Measurements from ENCODE around the gene CASD1.

DNA sequence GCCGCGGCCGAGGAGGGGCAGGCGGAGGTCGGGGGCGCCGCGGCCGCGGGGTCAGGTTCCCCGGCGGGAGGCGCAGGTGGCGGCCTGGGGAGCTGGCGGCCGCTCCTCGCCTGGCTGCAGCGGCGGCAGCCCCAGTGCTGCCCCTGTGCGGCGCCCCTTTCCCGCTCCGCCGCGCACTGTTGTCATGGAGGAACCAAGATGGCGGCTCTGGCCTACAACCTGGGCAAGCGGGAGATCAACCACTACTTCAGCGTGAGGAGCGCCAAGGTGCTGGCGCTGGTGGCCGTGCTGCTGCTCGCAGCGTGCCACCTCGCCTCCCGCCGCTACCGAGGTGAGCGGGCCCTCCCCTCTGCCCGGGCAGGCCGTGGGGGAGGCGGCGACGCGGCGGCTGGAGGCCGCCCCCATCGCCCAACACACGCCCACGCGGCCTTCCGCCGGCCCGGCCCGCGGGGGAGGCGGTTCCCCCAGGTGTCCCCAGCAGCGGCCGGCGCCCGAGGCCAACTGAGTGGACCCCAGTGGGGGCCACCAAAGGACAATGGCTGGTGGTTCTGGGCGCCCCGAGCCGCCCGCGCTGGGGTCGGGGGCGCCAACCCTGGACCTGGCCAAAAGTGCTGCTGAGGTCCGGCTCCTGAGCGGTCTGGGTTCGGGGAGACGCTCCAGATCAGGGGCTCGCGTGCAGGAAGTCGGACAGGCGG, 425 bp downstream of the CASD1 start:
- TF ChIP-seq, protein P1, sequence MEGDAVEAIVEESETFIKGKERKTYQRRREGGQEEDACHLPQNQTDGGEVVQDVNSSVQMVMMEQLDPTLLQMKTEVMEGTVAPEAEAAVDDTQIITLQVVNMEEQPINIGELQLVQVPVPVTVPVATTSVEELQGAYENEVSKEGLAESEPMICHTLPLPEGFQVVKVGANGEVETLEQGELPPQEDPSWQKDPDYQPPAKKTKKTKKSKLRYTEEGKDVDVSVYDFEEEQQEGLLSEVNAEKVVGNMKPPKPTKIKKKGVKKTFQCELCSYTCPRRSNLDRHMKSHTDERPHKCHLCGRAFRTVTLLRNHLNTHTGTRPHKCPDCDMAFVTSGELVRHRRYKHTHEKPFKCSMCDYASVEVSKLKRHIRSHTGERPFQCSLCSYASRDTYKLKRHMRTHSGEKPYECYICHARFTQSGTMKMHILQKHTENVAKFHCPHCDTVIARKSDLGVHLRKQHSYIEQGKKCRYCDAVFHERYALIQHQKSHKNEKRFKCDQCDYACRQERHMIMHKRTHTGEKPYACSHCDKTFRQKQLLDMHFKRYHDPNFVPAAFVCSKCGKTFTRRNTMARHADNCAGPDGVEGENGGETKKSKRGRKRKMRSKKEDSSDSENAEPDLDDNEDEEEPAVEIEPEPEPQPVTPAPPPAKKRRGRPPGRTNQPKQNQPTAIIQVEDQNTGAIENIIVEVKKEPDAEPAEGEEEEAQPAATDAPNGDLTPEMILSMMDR (IDR thresholded peaks at IDR 0.05 in 2 of 3, conservative IDR thresholded peaks at IDR 0.05 in 1 of 3; ENCODE audit: borderline replicate concordance in 1 of 3, insufficient read depth in 1 of 3, low read depth in 2 of 3, low read length in 2 of 3): no peak
- peak; percentile 51 for TF ChIP-seq POLR2AphosphoS5 (IDR thresholded peaks at IDR 0.05; ENCODE audit: low read depth, low read length)
- no peak for TF ChIP-seq EZH2phosphoT487 (IDR thresholded peaks at IDR 0.05; ENCODE audit: borderline replicate concordance)
- TF ChIP-seq YY1 (IDR thresholded peaks at IDR 0.05; ENCODE audit: extremely low read depth, insufficient replicate concordance, low read depth, low read length): peak; percentile 85
- peak; percentile 37 for TF ChIP-seq POLR2A (IDR thresholded peaks at IDR 0.05; ENCODE audit: borderline replicate concordance, extremely low read depth, insufficient read depth, insufficient read length)
- TF ChIP-seq, protein P2, sequence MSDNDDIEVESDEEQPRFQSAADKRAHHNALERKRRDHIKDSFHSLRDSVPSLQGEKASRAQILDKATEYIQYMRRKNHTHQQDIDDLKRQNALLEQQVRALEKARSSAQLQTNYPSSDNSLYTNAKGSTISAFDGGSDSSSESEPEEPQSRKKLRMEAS (IDR thresholded peaks at IDR 0.05): 0 out of 2 replicates have a peak, but pooled peaks have one; percentile 46
- TF ChIP-seq ZFX (IDR thresholded peaks at IDR 0.05): peak; percentile 89
